SK-N-SH (cell line): Measurements from ENCODE around the gene UCN2. TPM values are rescaled to one million over a fixed set of nuclear protein-coding genes. Genes with fewer than 3 reads are reported as not detected.
"Not testable (repeated sequence)": the region's sequence is repeated elsewhere in the genome, so short reads cannot be mapped to it uniquely, and the experiment has no call there.

Source experiments
- CTCF ChIA-PET: fragments of 300-600, 350-600 bp; formaldehyde crosslinking; extraction: SDS; loops from one replicate; lab custom pipeline; 2021; lab: Yijun Ruan, JAX
- POLR2A ChIA-PET: fragments of 350-600 bp; sonication (Branson Sonifier 250); formaldehyde crosslinking; extraction: SDS; loops from one replicate; lab custom pipeline; 2020; ENCODE audit warnings: antibody characterized with exemption, inconsistent platforms; lab: Yijun Ruan, JAX
- DNase-seq: peaks from one replicate; pipeline ENCODE4 v3.0.0; 2012
- H2AFZ ChIP-seq: fragments of 200-600 bp; sonication (generic); 2 replicates; pipeline ENCODE4 v1.8.1; 2016; ENCODE audit warnings: antibody characterized with exemption, mild to moderate bottlenecking, low read depth
- H3F3A ChIP-seq: fragments of 200-600 bp; sonication (generic); replicated peaks from 2 replicates; pipeline ENCODE3; 2016; ENCODE audit warnings: antibody characterized with exemption, mild to moderate bottlenecking; ENCODE audit not compliant: insufficient read depth
- H3K27ac ChIP-seq, 2 experiments: fragments of 200-500 bp in 1 of 2; fragments of 200-600 bp in 1 of 2; sonication (Bioruptor generic) in 1 of 2; sonication (generic), shearing (Covaris generic) in 1 of 2; 2 replicates each; pipeline versions ENCODE4 v1.5.1 to v1.6.1; 2014 to 2016; ENCODE audit warnings: low read depth in 2 of 2, inconsistent platforms in 1 of 2, low read length in 1 of 2, mild to moderate bottlenecking in 1 of 2, mixed read lengths in 1 of 2
- H3K27me3 ChIP-seq: fragments of 200-600 bp; sonication (generic), shearing (Covaris generic); 2 replicates; pipeline ENCODE4 v1.6.1; 2016; ENCODE audit warnings: mixed run types; ENCODE audit not compliant: insufficient read depth
- H3K36me3 ChIP-seq, 2 experiments: fragments of 200-500 bp in 1 of 2; fragments of 200-600 bp in 1 of 2; sonication (Bioruptor generic) in 1 of 2; sonication (generic) in 1 of 2; replicated peaks in 1 of 2; 2 replicates each; pipeline versions ENCODE3 to v1.5.1; 2014 to 2016; ENCODE audit warnings: low read length in 1 of 2, mild to moderate bottlenecking in 1 of 2; ENCODE audit not compliant: insufficient read depth in 2 of 2, control insufficient read depth in 1 of 2
- H3K4me1 ChIP-seq, 2 experiments: fragments of 200-500 bp in 1 of 2; fragments of 200-600 bp in 1 of 2; sonication (Bioruptor generic) in 1 of 2; sonication (generic), shearing (Covaris generic) in 1 of 2; 2 replicates each; pipeline versions ENCODE4 v1.5.1 to v1.6.1; 2014 to 2016; ENCODE audit warnings: low read depth in 1 of 2, low read length in 1 of 2, mixed run types in 1 of 2; ENCODE audit not compliant: insufficient read depth in 2 of 2, control insufficient read depth in 1 of 2
- H3K4me2 ChIP-seq: fragments of 200-600 bp; sonication (generic), shearing (Covaris generic); 2 replicates; pipeline ENCODE4 v1.6.1; 2017; ENCODE audit warnings: mixed run types
- H3K4me3 ChIP-seq, 2 experiments: fragments of 200-500 bp in 1 of 2; fragments of 200-600 bp in 1 of 2; sonication (Bioruptor generic) in 1 of 2; sonication (generic), shearing (Covaris generic) in 1 of 2; 2 replicates each; pipeline versions ENCODE4 v1.5.1 to v1.8.1; 2014 to 2016; ENCODE audit warnings: low read depth in 2 of 2, inconsistent platforms in 1 of 2, low read length in 1 of 2, mild to moderate bottlenecking in 1 of 2, mixed read lengths in 1 of 2, moderate library complexity in 1 of 2
- H3K79me2 ChIP-seq: fragments of 200-600 bp; sonication (generic); 2 replicates; pipeline ENCODE4 v1.8.1; 2017; ENCODE audit warnings: mild to moderate bottlenecking; ENCODE audit not compliant: insufficient read depth
- H3K9ac ChIP-seq: fragments of 200-600 bp; sonication (generic); 2 replicates; pipeline ENCODE4 v1.6.1; 2017; ENCODE audit warnings: mixed run types
- H3K9me2 ChIP-seq: fragments of 200-600 bp; sonication (generic); 2 replicates; pipeline ENCODE4 v1.6.1; 2017; ENCODE audit warnings: mixed run types
- H3K9me3 ChIP-seq: fragments of 200-600 bp; sonication (generic); 2 replicates; pipeline ENCODE4 v1.6.1; 2017; ENCODE audit warnings: mixed run types, mild to moderate bottlenecking, moderate library complexity
- H4K20me1 ChIP-seq: fragments of 200-600 bp; sonication (generic); 2 replicates; pipeline ENCODE4 v1.6.1; 2017; ENCODE audit warnings: mild to moderate bottlenecking, mixed run types; ENCODE audit not compliant: insufficient read depth
- CHD2 ChIP-seq: fragments of 150-350 bp; IDR thresholded peaks from 2 replicates; pipeline ENCODE4 v1.6.1; 2018; ENCODE audit warnings: low read length; ENCODE audit not compliant: partially characterized antibody
- ELF1 ChIP-seq: IDR thresholded peaks from 2 replicates; pipeline ENCODE4 v1.4.0; 2012
- EP300 ChIP-seq, 2 experiments: IDR thresholded peaks; 2 replicates each; pipeline versions ENCODE4 v1.4.0 to v1.6.1; 2012; ENCODE audit warnings: borderline replicate concordance in 1 of 2, low read depth in 1 of 2, low read length in 1 of 2
- FOSL2 ChIP-seq: IDR thresholded peaks from 2 replicates; pipeline ENCODE4 v1.4.0; 2012; ENCODE audit warnings: low read depth, mild to moderate bottlenecking, moderate library complexity, borderline replicate concordance
- FOXM1 ChIP-seq: IDR thresholded peaks from 2 replicates; pipeline ENCODE4 v1.4.0; 2012; ENCODE audit warnings: low read depth, mild to moderate bottlenecking
- RAD21 ChIP-seq: IDR thresholded peaks from 2 replicates; pipeline ENCODE4 v1.6.1; 2012; ENCODE audit warnings: mild to moderate bottlenecking, low read length
- RFX5 ChIP-seq: IDR thresholded peaks from 2 replicates; pipeline ENCODE4 v1.6.1; 2012; ENCODE audit warnings: mild to moderate bottlenecking, improper control_type of control experiment, low read length
- RXRA ChIP-seq: IDR thresholded peaks from 2 replicates; pipeline ENCODE4 v1.4.0; 2012; ENCODE audit warnings: low read depth, mild to moderate bottlenecking, borderline replicate concordance
- TAF1 ChIP-seq: IDR thresholded peaks from 2 replicates; pipeline ENCODE4 v1.6.1; 2012; ENCODE audit warnings: low read depth, mild to moderate bottlenecking, low read length, moderate library complexity, borderline replicate concordance
- YY1 ChIP-seq: IDR thresholded peaks from 2 replicates; pipeline ENCODE4 v1.4.0; 2012; ENCODE audit warnings: low read depth, mild to moderate bottlenecking
- WGBS: methylation state at CpG from one replicate; pipeline ENCODE4 v1.1.6; 2017; ENCODE audit warnings: low lambda C conversion rate; 5-methylcytosine and 5-hydroxymethylcytosine counted together
- polyA plus RNA-seq, 3 experiments: library from polyadenylated mRNA; depleted of rRNA; stranded (reverse); fragments of >200 nt; gene quantifications; 2 replicates each; pipeline ENCODE4 v1.2.3, GENCODE V29; 2012
- TF ChIP-seq, protein P1 (sequence below): IDR thresholded peaks from 2 replicates; pipeline ENCODE4 v1.4.0; 2012; ENCODE audit warnings: low read depth

Gene UCN2
- polyA plus RNA-seq, 1 of the 3 experiments (the other 2 are of a cell fraction): 0.69 TPM

GRCh38 chr3:48532977-48533337 lies 30.6 kb downstream of the UCN2 start:
- Histone ChIP-seq H3F3A (peaks cover 3% of the 10 kb centered on the region), H3K4me2 (no peak overlapping the region), H3K4me3 (no peak overlapping the region), H3K79me2 (no peaks in the 10 kb centered on the region), H3K27ac (no peak overlapping the region), H3K4me1 (no peaks in the 10 kb centered on the region), H3K9me2 (no peaks in the 10 kb centered on the region), H4K20me1 (no peaks in the 10 kb centered on the region), H3K9me3 (no peaks in the 10 kb centered on the region), H3K9ac (no peak overlapping the region), H2AFZ (no peak overlapping the region), H3K27me3 (no peaks in the 10 kb centered on the region), H3K36me3 (peaks cover 0 to 18% of the 10 kb centered on the region in 2 experiments)
- ChIA-PET POLR2A (no interaction called here), CTCF (interaction anchor here (1.6 kb wide), 2 partner anchors 26 to 97 kb away, joined by 3 to 7 read pairs; no protein-coding TSS in a partner anchor)
- DNase-seq: no peak
- no peak for TF ChIP-seq TAF1
- TF ChIP-seq FOXM1: no peak
- TF ChIP-seq, protein P1, sequence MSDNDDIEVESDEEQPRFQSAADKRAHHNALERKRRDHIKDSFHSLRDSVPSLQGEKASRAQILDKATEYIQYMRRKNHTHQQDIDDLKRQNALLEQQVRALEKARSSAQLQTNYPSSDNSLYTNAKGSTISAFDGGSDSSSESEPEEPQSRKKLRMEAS: no peak
- TF ChIP-seq RXRA: no peak
- TF ChIP-seq ELF1: no peak
- 90% methylated on average over 2 of the region's 2 CpGs for WGBS

GRCh38 chr3:48532271-48532976 lies 31.2 kb downstream of the UCN2 start:
- DNase-seq: no peak
- TF ChIP-seq YY1 (no peak), FOSL2 (no peak), RAD21 (no peak), TAF1 (no peak), CHD2 (no peak), EP300 (IDR thresholded peaks at IDR 0.05; ENCODE audit: borderline replicate concordance in 1 of 2, low read depth in 1 of 2, low read length in 1 of 2) (no peak), RFX5 (no peak)
- no peaks in the 10 kb centered on the region for H3K9me2 ChIP-seq
- no peak overlapping the region for H2AFZ ChIP-seq
- WGBS: 94% methylated on average over 6 of the region's 6 CpGs
- H3K4me3 ChIP-seq: no peak overlapping the region
- H3K4me2 ChIP-seq: no peak overlapping the region
- H3K79me2 ChIP-seq: no peaks in the 10 kb centered on the region
- peaks cover 0 to 18% of the 10 kb centered on the region in 2 experiments for H3K36me3 ChIP-seq
- no peaks in the 10 kb centered on the region for H3K27me3 ChIP-seq
- H3K9me3 ChIP-seq: no peaks in the 10 kb centered on the region
- no peak overlapping the region for H3K9ac ChIP-seq
- POLR2A ChIA-PET: no interaction called here
- H3F3A ChIP-seq: peaks cover 3% of the 10 kb centered on the region
- CTCF ChIA-PET: interaction anchor here (0.7 to 1.7 kb wide), 4 partner anchors 16 to 96 kb away, joined by 3 to 7 read pairs (median 4); no protein-coding TSS in a partner anchor
- no peak overlapping the region for H3K27ac ChIP-seq
- no peaks in the 10 kb centered on the region for H3K4me1 ChIP-seq
- H4K20me1 ChIP-seq: no peaks in the 10 kb centered on the region

DNA sequence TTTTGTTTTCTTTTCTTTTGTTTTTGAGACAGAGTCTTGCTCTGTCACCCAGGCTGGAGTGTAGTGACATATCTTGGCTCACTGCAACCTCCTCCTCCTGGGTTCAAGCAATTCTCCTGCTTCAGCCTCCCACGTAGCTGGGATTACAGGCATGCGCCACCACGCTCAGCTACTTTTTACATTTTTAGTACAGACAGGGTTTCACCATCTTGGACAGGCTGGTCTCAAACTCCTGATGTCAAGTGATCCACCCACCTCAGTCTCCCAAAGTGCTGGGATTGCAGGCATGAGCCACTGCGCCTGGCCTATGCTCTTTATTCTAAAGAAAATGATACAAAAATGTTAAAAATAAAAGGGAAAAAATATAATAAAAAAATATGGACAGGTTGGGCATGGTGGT lies 32.9 kb downstream of the UCN2 start:
- H3K27ac ChIP-seq, POLR2A ChIA-PET, H3K4me2 ChIP-seq, H3K4me3 ChIP-seq, H3K27me3 ChIP-seq, H3K9ac ChIP-seq, H2AFZ ChIP-seq, H3F3A ChIP-seq, H3K9me3 ChIP-seq, H3K4me1 ChIP-seq, H3K9me2 ChIP-seq, H4K20me1 ChIP-seq, DNase-seq, H3K79me2 ChIP-seq: not testable (repeated sequence)
- peaks cover 0 to 21% of the 10 kb centered on the region in 2 experiments for H3K36me3 ChIP-seq
- 98% methylated on average over 4 of the region's 4 CpGs for WGBS
- CTCF ChIA-PET: interaction anchor here (0.6 to 1.7 kb wide), 4 partner anchors 17 to 119 kb away, joined by 3 to 5 read pairs (median 4); no protein-coding TSS in a partner anchor
